K562 (cell line): Measurements from ENCODE around the gene NUTF2. TPM values are rescaled to one million over a fixed set of nuclear protein-coding genes. Genes with fewer than 3 reads are reported as not detected.

Experiments used
- ATAC-seq: fragments of 200-7000 bp; cut with Tn5 transposase; 3 replicates; pipeline ENCODE4 v1.9.1; 2020; ENCODE audit warnings: moderate library complexity
- BruUV-seq: library from RNA; stranded (reverse); fragments of 400-500 nt; replicated peaks from 2 replicates; lab custom pipeline; 2021; lab: Mats Ljungman, UMichigan
- CTCF ChIA-PET: fragments of 300-600 bp; formaldehyde crosslinking; extraction: SDS; loops from one replicate; lab custom pipeline; 2021; ENCODE audit warnings: low intra/inter-chr PET ratio; lab: Yijun Ruan, JAX
- POLR2A ChIA-PET: fragments of 300-600, 350-650 bp; sonication (Branson Sonifier 250); formaldehyde crosslinking; extraction: SDS; loops from one replicate; lab custom pipeline; 2021; ENCODE audit warnings: antibody characterized with exemption, inconsistent platforms; lab: Yijun Ruan, JAX
- DNase-seq, 4 experiments: peaks; one replicate each; pipeline versions ENCODE4 v3.0.0 to v3.0.0-alpha.2; 2011 to 2018; ENCODE audit warnings: low spot score in 3 of 4, mixed read lengths in 3 of 4; ENCODE audit errors: extremely low read depth in 1 of 4
- FAIRE-seq: peaks from 2 replicates; lab custom pipeline; 2011; peaks lifted over from hg19 to GRCh38; lab: Jason Lieb, UNC
- H2AFZ ChIP-seq: 2 replicates; pipeline ENCODE4 v1.6.0; 2011; ENCODE audit warnings: low read depth, low read length, control low read depth, inconsistent platforms
- H3K27ac ChIP-seq: fragments of 200-600 bp; 3 replicates; pipeline ENCODE4 v1.8.0; 2011; ENCODE audit warnings: low read depth, mild to moderate bottlenecking, control low read depth, inconsistent platforms, low read length, moderate library complexity, mixed read lengths; ENCODE audit errors: extremely low read depth
- H3K27me3 ChIP-seq, 2 experiments: fragments of 300-600 bp in 1 of 2; 2 replicates in 1 of 2; 3 replicates in 1 of 2; pipeline versions ENCODE4 v1.6.0 to v1.8.0; 2011; ENCODE audit warnings: inconsistent platforms in 2 of 2, low read length in 2 of 2, mild to moderate bottlenecking in 1 of 2, mixed read lengths in 1 of 2, moderate library complexity in 1 of 2; ENCODE audit not compliant: control insufficient read depth in 2 of 2, insufficient read depth in 2 of 2
- H3K36me3 ChIP-seq: fragments of 300-600 bp; 3 replicates; pipeline ENCODE4 v1.8.0; 2011; ENCODE audit warnings: mild to moderate bottlenecking, low read length, inconsistent platforms; ENCODE audit not compliant: control insufficient read depth, insufficient read depth
- H3K4me1 ChIP-seq, 2 experiments: fragments of 200-600 bp in 1 of 2; replicated peaks in 1 of 2; 2 replicates in 1 of 2; 3 replicates in 1 of 2; pipeline versions ENCODE4 v1.5.1 to v1.8.0; 2011; ENCODE audit warnings: inconsistent platforms in 2 of 2, low read length in 2 of 2, mild to moderate bottlenecking in 1 of 2, mixed read lengths in 1 of 2, moderate library complexity in 1 of 2; ENCODE audit not compliant: control insufficient read depth in 2 of 2, insufficient read depth in 2 of 2
- H3K4me2 ChIP-seq: 2 replicates; pipeline ENCODE4 v1.6.1; 2011; ENCODE audit warnings: low read length, control low read depth, inconsistent platforms, mixed read lengths; ENCODE audit not compliant: insufficient read depth
- H3K4me3 ChIP-seq: fragments of 200-600 bp; sonication (generic), shearing (Covaris generic); 2 replicates; pipeline ENCODE4 v1.5.1; 2016; ENCODE audit warnings: control low read depth, inconsistent platforms
- H3K79me2 ChIP-seq: fragments of 200-600 bp; 3 replicates; pipeline ENCODE4 v1.8.0; 2011; ENCODE audit warnings: low read length, inconsistent platforms; ENCODE audit not compliant: control insufficient read depth, insufficient read depth
- H3K9ac ChIP-seq, 2 experiments: 2 replicates each; pipeline versions ENCODE4 v1.6.0 to v1.6.1; 2011; ENCODE audit warnings: low read depth in 2 of 2, low read length in 2 of 2, control low read depth in 1 of 2, inconsistent platforms in 1 of 2, mild to moderate bottlenecking in 1 of 2, mixed read lengths in 1 of 2; ENCODE audit not compliant: insufficient read depth in 1 of 2
- H3K9me1 ChIP-seq: one replicate; pipeline ENCODE4 v1.6.0; 2011; ENCODE audit warnings: inconsistent platforms, mild to moderate bottlenecking, low read length, moderate library complexity; ENCODE audit not compliant: control insufficient read depth, insufficient read depth
- H3K9me3 ChIP-seq: replicated peaks from 2 replicates; pipeline ENCODE4 v1.5.1; 2011; ENCODE audit warnings: low read depth, low read length, inconsistent platforms; ENCODE audit not compliant: control insufficient read depth, insufficient read depth
- H4K20me1 ChIP-seq: replicated peaks from 2 replicates; pipeline ENCODE4 v1.6.1; 2011; ENCODE audit warnings: low read length, inconsistent platforms, mixed read lengths; ENCODE audit not compliant: control insufficient read depth, insufficient read depth
- FIP1L1 ChIP-seq: fragments of 200-400 bp; formaldehyde crosslinking; IDR thresholded peaks from 2 replicates; pipeline ENCODE4 v1.6.1; 2018; ENCODE audit warnings: mild to moderate bottlenecking, low read depth, low read length; ENCODE audit not compliant: poor library complexity, severe bottlenecking
- TAF1 ChIP-seq: IDR thresholded peaks from 2 replicates; pipeline ENCODE4 v1.6.1; 2011; ENCODE audit warnings: mild to moderate bottlenecking, low read length, moderate library complexity; ENCODE audit not compliant: insufficient read depth, control insufficient read depth, severe bottlenecking; ENCODE audit errors: extremely low read depth
- ZNF217 ChIP-seq: sonication (generic); formaldehyde crosslinking; IDR thresholded peaks from 2 replicates; pipeline ENCODE4 v1.8.0; 2022; ENCODE audit warnings: mild to moderate bottlenecking, missing genetic modification reagents
- WGBS: fragments of 100-300 bp; shearing (Covaris generic); methylation state at CpG from one replicate; pipeline ENCODE4 v1.1.6; 2016; ENCODE audit warnings: low coverage, mixed read lengths; ENCODE audit not compliant: insufficient coverage; ENCODE audit errors: missing lambda C conversion rate; 5-methylcytosine and 5-hydroxymethylcytosine counted together
- in situ Hi-C: fragments of 300-500 bp; cut with MboI; formaldehyde crosslinking; loops from 4 replicates; pipeline ENCODE4 v1.15.0; 2018; ENCODE audit warnings: inconsistent platforms, mixed read lengths
- intact Hi-C: fragments of 100-400 bp; cut with micrococcal nuclease; formaldehyde crosslinking; loops from 2 replicates; pipeline ENCODE4 v1.14.2; 2022
- polyA plus RNA-seq, 8 experiments: library from polyadenylated mRNA; depleted of rRNA in 4 of 8; stranded (reverse) in 5 of 8; unstranded in 3 of 8; fragments of >200 nt; fragmentation: Nextera tagmentation in 2 of 8; fragmentation: Illumina TruSeq in 1 of 8; extraction: Ambion mirVana in 2 of 8; extraction: Trizol in 1 of 8; gene quantifications; 2 replicates each; pipeline versions ENCODE4 v1.2.1 to v1.2.3, GENCODE V29; 2011 to 2014; ENCODE audit warnings: inconsistent platforms in 1 of 8, missing spikeins in 1 of 8
- total RNA-seq, 7 experiments: library from RNA; depleted of rRNA in 6 of 7; stranded (reverse); fragments of >200 nt in 6 of 7; fragmentation: Illumina TruSeq in 2 of 7; extraction: Trizol in 2 of 7; gene quantifications; 2 replicates each; pipeline versions ENCODE4 v1.2.1 to v1.2.3, GENCODE V29; 2011 to 2021; ENCODE audit warnings: low replicate concordance in 1 of 7
- TF ChIP-seq, protein P1 (sequence below), 3 experiments: IDR thresholded peaks in 2 of 3; conservative IDR thresholded peaks in 1 of 3; 2 replicates each; pipeline ENCODE4 v1.5.1; 2011 to 2012; ENCODE audit warnings: low read length in 3 of 3, mild to moderate bottlenecking in 3 of 3, control low read depth in 2 of 3, improper control_type of control experiment in 1 of 3, inconsistent platforms in 1 of 3, low read depth in 1 of 3, mixed read lengths in 1 of 3, moderate library complexity in 1 of 3; ENCODE audit not compliant: insufficient read depth in 2 of 3
- TF ChIP-seq, protein P2 (sequence below): sonication (generic); formaldehyde crosslinking; IDR thresholded peaks from 2 replicates; pipeline ENCODE4 v1.8.1; 2023; ENCODE audit warnings: mild to moderate bottlenecking, missing genetic modification reagents
- TF ChIP-seq, protein P3 (sequence below): sonication (generic); formaldehyde crosslinking; IDR thresholded peaks from 2 replicates; pipeline ENCODE4 v1.5.0; 2020; ENCODE audit warnings: missing genetic modification reagents
- TF ChIP-seq, protein P4 (sequence below): IDR thresholded peaks from 3 replicates; pipeline ENCODE4 v1.6.1; 2011; ENCODE audit warnings: borderline replicate concordance, mild to moderate bottlenecking; ENCODE audit not compliant: insufficient read length, insufficient read depth

The NUTF2 gene
- total and polyA plus RNA-seq, 9 of the 15 experiments (the other 6 are each of a cell fraction or from before 2014, with no cell fraction given), result 106 to 248 (median 147) TPM

DNA sequence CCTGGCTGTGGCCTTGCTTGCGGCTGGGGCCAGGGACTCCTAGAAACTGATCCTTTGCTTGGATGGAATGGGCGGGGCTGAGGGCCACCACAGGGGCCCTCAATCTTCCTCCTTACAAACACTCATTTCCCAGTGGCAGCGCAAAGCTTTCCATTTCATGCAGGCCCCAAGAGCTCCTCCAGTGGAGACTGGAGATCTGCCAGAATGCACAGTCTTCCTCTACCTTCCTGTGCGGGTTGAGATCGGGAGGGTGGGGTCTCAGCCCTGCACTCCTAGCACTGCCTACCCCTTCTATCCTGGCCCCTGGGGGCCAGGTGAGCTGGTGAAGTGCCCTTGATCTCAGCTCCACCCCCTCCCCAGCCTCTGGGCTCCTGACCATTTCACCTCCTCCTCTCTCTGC, 39.7 kb downstream of the NUTF2 start:
- Histone ChIP-seq H3K4me1 (peaks cover 9 to 43% of the 10 kb centered on the region in 2 experiments; a peak in 4 of 5 replicates), H3K9ac (peak overlapping the region in 1 of 2 experiments; percentile 50; a peak in 2 of 4 replicates), H3K79me2 (no peaks in the 10 kb centered on the region), H4K20me1 (peaks cover 18% of the 10 kb centered on the region), H3K9me1 (no peaks in the 10 kb centered on the region), H3K27ac (no peak overlapping the region), H3K9me3 (no peaks in the 10 kb centered on the region), H3K4me3 (no peak overlapping the region), H3K36me3 (peaks cover 38% of the 10 kb centered on the region; the same call in 2 of the 3 replicates), H2AFZ (no peak overlapping the region), H3K4me2 (no peak overlapping the region), H3K27me3 (no peaks in the 10 kb centered on the region)
- ChIA-PET CTCF (no interaction called here), POLR2A (interaction anchor here (1.3 to 4.1 kb wide), 3 partner anchors 10 to 12 kb away, joined by 5 to 15 read pairs (median 7); partner anchors contain the start of gene EDC4)
- no TSS peak for BruUV-seq
- DNase-seq (peak in 1 of 4 experiments; percentile 40), ATAC-seq (no peak), FAIRE-seq (no peak)
- in situ Hi-C loops, result no loop called here
- intact Hi-C loops, result loop anchor here (10.0 kb wide), 1 partner anchor 158 kb away; no protein-coding TSS in a partner anchor
- TF ChIP-seq, protein P1, sequence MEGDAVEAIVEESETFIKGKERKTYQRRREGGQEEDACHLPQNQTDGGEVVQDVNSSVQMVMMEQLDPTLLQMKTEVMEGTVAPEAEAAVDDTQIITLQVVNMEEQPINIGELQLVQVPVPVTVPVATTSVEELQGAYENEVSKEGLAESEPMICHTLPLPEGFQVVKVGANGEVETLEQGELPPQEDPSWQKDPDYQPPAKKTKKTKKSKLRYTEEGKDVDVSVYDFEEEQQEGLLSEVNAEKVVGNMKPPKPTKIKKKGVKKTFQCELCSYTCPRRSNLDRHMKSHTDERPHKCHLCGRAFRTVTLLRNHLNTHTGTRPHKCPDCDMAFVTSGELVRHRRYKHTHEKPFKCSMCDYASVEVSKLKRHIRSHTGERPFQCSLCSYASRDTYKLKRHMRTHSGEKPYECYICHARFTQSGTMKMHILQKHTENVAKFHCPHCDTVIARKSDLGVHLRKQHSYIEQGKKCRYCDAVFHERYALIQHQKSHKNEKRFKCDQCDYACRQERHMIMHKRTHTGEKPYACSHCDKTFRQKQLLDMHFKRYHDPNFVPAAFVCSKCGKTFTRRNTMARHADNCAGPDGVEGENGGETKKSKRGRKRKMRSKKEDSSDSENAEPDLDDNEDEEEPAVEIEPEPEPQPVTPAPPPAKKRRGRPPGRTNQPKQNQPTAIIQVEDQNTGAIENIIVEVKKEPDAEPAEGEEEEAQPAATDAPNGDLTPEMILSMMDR (IDR thresholded peaks at IDR 0.05 in 2 of 3, conservative IDR thresholded peaks at IDR 0.05 in 1 of 3; ENCODE audit: insufficient read depth in 2 of 3, low read depth in 1 of 3, low read length in 3 of 3), result peak in 1 of 3 experiments; percentile 40; a peak in 1 of 6 replicates
- TF ChIP-seq, protein P2, sequence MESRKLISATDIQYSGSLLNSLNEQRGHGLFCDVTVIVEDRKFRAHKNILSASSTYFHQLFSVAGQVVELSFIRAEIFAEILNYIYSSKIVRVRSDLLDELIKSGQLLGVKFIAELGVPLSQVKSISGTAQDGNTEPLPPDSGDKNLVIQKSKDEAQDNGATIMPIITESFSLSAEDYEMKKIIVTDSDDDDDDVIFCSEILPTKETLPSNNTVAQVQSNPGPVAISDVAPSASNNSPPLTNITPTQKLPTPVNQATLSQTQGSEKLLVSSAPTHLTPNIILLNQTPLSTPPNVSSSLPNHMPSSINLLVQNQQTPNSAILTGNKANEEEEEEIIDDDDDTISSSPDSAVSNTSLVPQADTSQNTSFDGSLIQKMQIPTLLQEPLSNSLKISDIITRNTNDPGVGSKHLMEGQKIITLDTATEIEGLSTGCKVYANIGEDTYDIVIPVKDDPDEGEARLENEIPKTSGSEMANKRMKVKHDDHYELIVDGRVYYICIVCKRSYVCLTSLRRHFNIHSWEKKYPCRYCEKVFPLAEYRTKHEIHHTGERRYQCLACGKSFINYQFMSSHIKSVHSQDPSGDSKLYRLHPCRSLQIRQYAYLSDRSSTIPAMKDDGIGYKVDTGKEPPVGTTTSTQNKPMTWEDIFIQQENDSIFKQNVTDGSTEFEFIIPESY (CRISPR knock-in tag), result peak; percentile 69
- TF ChIP-seq TAF1 (no peak), FIP1L1 (no peak), ZNF217 (CRISPR knock-in tag) (no peak)
- TF ChIP-seq, protein P3, sequence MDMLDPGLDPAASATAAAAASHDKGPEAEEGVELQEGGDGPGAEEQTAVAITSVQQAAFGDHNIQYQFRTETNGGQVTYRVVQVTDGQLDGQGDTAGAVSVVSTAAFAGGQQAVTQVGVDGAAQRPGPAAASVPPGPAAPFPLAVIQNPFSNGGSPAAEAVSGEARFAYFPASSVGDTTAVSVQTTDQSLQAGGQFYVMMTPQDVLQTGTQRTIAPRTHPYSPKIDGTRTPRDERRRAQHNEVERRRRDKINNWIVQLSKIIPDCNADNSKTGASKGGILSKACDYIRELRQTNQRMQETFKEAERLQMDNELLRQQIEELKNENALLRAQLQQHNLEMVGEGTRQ (CRISPR knock-in tag), result no peak
- TF ChIP-seq, protein P4, sequence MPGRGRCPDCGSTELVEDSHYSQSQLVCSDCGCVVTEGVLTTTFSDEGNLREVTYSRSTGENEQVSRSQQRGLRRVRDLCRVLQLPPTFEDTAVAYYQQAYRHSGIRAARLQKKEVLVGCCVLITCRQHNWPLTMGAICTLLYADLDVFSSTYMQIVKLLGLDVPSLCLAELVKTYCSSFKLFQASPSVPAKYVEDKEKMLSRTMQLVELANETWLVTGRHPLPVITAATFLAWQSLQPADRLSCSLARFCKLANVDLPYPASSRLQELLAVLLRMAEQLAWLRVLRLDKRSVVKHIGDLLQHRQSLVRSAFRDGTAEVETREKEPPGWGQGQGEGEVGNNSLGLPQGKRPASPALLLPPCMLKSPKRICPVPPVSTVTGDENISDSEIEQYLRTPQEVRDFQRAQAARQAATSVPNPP, result no peak
- 74% methylated on average over 3 of the region's 5 CpGs for WGBS
